Activated gamma-delta T cell (primary cell): ENCODE results near the gene CNTNAP2.

ENCODE experiments used
- DNase-seq: peaks from one replicate; lab custom pipeline; 2025; lab: John Stamatoyannopoulos, UW

CNTNAP2 gene

DNA sequence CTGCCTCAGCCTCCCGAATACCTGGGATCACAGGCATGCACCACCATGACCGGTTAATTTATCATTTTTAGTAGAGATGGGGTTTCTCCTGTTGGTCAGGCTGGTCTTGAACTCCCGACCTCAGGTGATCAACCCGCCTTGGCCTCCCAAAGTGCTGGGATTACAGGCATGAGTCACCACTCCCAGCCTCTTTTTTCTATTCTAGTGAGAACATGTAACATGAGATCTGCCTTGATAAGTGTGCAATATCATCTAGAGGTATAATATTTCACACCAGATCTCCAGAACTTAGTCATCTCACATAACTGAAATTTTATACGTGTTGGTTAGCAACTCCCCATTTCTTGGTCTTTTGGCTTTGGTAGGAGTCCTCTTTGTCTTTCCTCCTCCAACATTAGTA lies 656.9 kb downstream of the CNTNAP2 start:
- no peak for DNase-seq

DNA sequence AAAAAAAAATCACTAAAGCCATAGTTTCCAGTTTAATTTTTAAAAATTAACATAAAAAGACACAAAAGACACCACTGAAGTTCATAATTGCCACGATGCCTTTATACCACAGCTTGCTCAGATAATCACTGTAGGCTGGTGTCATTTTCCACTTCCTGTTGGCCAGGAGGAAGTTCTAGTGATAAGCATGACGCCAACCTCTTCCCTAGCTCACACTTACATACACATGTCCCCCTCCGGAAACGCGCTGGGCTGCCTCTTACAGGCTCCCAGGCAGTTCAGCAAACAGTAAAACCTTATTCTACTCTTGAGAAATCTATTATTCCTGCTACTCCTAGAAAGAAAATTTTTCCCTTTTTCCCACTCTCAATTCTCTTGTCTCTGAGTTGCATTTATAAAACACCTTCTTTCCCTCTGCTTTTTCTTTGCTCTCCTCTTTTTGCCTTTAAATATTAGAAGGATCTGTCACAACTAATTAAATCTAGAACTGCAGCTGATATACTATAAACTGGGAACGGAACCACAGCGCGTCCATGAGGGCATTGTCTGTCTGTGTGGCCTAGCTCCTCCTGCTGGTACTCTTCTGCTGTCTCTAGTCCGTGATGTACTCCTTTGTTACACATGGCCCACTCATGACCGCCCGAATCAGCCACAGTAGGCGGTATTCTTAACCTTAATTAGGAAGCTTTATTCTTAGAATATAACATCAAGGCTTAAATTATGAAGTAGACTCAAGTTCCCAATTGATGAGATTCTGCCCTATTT lies 664.9 kb downstream of the CNTNAP2 start:
- DNase-seq = no peak

DNA sequence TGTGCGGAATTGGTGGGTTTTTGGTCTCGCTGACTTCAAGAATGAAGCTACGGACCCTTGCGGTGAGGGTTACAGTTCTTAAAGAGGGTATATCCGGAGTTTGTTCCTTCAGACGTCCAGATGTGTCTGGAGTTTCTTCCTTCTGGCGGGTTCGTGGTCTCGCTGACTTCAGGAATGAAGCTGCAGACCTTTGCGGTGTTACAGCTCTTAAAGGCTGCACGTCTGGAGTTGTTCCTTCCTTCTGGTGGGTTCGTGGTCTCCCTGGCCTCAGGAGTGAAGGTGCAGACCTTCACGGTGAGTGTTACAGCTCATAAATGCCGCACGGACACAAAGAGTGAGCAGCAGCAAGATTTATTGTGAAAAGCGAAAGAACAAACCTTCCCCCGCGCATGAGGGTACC lies 670.7 kb downstream of the CNTNAP2 start:
- DNase-seq = no peak

DNA sequence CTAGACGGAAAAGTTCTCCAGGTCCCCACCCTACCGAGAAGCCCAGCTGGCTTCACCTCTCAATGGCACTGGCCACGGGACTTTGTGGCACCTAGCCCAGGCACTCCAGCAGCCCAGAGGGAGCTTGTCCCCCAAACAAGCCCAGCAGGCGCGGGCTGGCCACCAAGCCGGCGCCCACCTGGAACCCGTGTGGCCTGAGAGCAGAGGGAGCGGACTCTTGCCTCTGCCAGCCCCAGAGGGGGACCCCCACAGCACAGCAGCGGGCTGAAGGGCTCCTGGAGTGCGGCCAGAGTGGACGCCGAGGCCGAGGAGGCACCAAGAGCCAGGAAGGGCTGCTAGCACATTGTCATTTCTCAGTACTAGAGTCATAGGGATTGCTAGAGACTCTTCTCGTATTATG lies 671.4 kb downstream of the CNTNAP2 start:
- peak; percentile 15 for DNase-seq

DNA sequence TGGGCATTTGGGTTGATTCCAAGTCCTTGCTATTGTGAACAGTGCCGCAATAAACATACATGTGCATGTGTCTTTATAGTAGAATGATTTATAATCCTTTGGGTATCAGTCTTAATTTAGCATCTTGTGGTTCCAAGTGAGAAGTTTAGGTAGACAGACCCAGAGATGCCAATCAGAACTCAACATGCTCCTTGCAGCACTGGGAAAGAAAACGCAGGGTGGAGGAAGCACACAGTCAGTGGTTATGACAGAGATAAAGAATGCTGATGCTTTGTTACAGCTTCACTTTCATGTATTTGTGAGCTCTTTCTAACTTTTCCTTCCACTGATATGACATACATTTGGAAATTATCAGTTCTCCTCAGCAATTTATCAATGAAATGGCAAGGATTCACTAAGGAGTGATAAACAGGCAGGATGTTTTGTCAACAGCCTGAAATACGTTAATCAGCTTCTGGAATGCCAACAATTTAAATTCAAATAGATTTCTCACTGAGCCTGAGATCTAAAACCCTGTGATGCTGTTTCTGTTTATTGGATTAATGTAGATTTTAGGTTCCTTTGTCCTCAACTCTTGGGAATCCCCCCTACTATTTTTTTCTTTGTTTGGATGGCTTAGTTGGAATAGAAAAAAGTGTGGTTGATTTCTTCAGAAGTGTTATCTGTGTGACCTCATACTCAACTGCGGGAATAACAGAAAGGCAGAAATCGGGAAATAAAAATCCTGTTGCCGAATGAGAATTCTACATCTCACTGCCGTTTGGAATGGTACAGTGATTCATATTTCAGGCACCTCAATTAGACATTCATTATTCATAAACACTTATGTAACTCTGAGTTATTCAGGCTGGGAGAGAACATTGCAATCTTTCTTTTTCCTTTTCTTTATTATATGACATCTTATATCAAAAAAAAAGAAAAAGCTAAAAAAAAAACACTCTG lies 675.0 kb downstream of the CNTNAP2 start:
- DNase-seq = no peak

DNA sequence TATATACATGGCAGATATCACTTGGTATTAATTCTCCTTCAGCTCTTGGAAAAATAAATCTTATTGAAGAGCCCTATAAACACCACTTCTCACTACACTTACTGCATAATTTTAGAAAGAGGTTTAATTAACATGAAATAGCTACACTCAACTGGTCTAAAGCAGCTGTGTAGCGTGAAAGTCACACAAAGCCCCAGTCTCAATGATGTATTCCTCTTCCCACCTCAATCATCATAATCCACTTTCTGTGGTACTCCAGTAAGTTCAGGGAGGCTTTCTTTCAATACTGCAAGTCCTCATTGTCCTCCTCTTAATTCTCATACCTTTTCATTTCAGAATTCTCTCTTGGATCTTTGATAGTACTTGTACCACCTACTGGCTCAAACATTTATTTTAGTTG lies 688.0 kb downstream of the CNTNAP2 start:
- DNase-seq = no peak

DNA sequence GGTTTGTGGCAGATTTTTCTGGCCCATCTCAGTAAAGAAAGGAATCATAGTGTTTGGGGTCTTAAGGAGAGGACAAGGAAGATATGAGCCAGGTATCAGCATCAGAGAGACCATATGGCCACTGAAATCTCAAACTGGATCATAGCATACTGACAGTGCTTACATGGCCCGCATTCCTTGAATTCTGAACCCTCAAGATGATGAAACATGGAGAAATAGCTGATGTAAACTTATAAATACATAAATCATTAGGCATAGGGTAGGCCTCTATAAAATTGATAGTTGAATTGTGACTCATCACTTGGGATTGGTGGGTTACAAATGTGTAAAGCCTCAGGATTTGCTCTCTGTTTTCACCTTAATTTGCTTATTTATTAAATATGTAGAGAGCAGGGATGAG lies 688.5 kb downstream of the CNTNAP2 start:
- no peak for DNase-seq

DNA sequence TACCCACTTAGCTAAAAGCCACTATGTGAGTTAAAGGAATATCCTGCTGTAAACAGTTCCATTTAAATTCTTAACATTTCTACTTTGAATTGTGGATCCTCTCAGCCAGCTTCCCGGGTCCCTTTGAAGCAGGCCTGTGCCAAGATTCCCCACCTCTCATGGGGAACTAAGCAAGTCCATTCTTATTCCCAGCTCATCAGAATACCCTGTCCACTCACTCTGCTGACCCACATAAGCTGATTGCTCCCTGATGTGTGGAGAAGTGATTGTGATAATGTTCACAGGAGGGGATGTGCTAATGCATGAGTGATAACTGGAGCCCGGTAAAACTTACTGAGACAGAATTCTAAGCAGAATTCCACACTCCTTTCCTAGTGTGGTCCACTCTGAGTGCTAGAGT lies 709.7 kb downstream of the CNTNAP2 start:
- DNase-seq = no peak

DNA sequence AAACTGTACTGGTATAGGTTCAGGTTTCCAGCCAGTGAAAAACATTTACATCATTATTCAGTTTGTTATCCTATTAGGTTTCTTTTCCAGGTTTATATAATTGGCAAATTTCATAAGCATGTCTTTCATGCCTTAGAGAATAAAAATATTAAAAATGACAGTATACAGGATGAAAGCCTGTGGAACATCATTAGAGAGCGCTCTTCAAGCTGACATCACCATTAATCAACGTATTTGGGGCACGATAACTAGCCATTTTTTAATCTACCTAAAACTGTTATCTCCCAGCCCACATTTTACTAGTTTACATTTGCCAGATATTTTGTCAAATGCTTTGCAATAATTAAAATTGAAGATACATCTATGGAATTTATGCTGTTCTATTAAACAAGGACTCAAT lies 714.1 kb downstream of the CNTNAP2 start:
- no peak for DNase-seq

DNA sequence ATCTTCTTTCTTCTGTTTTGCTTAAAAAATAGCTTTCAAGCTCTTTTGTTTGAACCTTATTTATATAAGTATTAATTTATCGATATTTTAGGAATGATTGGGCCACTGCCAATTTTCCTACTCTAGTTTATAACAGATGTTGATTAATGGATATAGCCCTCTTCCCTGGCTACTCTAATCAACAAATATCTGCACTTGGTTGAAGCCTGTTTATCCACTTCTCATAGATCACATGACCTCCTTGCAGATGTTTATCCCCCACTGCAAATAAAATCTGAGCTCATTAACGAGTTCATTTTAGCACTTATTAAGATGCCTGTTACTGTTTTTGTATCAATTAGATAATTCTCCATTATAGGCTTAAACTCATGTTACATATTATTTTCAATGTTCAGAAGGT lies 715.3 kb downstream of the CNTNAP2 start:
- DNase-seq = no peak

DNA sequence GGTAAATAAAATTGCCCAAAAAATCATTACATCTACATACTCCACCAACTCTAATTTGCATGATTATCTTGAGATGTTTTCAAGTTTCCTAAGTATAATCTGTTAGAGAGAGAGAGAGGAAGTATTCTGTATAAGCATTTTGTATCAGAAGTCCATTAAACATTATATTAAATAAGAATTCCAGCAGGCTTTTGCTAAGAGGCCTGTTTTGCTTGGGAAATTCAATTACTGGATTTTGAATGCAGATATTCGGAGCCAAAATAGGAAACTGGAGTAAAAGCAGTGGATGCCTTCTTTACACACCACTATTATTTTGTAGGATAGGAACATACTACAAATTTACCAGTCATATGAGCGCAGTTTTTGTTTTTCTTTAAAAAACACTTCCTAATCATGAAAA lies 727.8 kb downstream of the CNTNAP2 start:
- no peak for DNase-seq

DNA sequence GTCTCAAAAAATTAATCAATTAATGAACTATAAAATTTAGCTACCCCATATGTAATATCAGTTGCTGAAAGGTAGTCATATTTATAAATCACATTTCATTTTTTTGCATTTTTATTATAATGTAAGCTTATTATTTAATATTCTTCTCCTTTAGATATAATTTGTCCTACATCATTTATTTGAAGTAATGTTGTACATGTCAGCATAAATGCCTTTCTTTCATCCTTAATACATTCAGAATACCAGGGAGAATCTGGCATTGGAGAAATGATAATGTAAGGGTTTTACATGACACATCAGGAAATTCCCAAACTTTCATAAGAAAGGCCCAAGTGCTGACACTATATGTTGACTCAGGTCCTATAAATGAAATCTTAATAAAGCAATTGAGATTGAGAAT lies 742.1 kb downstream of the CNTNAP2 start:
- no peak for DNase-seq

DNA sequence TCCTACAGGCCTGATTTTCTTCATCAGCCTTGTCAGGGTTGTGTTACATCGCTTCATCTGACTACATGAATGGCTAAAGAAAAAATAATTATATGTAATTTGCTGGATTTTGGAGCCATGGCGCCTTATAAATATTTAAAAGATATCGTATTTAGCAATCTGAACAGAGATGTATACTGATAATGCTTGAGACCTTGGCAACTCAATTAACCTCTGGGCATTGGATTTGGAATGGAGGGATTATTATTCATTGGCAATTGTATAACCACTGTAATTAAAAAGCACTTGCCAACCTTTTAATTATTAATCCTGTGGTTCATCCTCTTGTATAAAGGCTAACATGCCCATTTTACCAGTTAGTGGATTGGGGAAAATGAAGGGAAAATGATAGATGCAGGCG lies 745.1 kb downstream of the CNTNAP2 start:
- DNase-seq = no peak

DNA sequence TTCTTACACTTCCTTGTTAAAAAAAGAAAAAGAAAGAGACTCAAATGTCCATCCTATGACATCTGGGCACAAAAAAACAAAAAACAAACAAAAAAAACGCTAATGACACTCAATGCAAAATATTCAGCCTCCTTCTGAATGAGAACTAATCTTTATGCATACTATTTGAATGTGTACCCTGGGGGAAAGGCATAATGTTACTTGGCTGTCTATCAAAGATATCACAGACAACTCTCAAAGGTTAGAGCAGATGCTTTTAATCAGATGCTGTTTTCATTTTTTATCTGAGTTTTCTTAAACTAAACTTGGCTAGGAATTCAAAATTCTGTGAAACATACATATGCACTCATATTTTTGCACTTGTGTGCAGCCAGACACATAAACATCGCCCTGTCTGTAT lies 745.8 kb downstream of the CNTNAP2 start:
- no peak for DNase-seq

DNA sequence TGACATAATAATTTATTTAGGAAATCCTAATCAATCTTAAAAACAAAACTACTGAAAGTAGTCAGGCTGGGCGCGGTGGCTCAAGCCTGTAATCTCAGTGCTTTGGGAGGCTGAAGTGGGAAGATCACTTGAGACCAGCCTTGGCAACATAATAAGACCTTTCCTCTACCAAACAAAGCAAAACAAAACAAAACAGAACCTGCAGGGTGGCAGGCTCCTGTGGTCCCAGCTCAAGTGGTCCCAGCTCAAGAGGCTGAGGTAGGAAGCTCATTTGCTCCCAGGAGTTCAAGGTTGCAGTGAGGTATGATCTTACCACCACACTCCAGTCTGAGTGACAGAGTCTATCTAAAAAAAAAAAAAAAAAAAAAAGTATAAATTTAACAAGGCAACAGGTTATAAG lies 748.0 kb downstream of the CNTNAP2 start:
- no peak for DNase-seq

DNA sequence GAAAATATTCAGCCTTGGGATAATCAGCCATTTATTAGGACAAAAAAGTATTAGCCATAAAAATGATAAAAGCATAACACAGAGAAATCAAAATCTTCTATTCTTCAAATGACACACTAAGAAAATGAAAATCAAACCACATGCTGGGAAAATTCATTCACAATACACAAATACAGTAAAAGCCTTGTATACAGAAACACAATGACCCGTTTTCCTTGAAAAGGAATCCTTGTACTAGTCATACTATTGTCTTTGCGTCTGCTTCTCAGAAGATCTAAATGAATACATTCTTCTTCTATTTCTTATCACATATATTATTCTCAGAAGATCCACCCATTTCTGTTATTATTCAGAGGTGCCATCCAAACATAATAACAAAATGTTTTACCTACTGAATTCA lies 749.1 kb downstream of the CNTNAP2 start:
- DNase-seq = no peak

DNA sequence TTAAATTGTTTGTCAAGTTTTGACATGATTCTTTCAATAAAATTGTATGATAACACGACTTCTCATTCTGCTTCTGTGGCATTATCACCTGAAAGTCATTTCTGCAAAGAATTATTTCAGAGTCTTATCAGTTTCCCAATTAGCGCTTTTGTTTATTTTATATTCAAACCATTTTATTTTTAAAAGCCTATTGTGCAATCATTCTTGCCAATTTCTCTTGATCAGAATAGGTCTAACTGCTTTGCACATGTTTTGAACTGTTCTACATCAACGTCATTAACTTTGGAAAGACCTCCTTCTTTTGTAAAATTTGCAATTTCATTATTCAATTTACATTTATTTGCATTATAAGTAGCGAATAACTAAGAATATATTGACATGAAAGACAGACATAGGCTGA lies 758.1 kb downstream of the CNTNAP2 start:
- no peak for DNase-seq

DNA sequence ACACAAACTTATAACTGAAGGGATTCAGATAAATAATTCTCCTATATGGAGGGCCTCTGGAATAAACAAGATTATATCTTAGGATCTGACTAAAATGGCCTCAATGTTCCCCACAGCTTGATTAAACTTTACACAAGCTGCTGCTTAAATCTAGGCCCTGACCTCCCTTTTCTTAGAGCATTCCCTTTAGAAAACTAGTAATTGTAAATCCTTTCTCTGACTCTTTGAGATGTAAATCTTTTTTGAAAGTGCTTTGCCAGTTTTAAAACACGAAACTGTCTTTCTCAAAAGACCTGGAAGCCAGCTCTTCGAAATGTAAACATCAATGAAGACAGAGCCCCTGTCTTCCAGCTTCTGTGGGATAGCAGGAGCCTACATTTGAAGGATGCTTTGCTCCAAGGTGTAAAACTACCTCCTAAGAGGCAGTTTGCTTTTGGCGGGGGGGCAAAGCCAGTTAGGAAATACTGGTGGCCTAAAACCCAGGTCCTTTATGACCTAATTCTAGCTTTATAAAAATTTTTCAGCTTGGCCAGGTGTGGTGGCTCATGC lies 758.7 kb downstream of the CNTNAP2 start:
- DNase-seq = no peak

DNA sequence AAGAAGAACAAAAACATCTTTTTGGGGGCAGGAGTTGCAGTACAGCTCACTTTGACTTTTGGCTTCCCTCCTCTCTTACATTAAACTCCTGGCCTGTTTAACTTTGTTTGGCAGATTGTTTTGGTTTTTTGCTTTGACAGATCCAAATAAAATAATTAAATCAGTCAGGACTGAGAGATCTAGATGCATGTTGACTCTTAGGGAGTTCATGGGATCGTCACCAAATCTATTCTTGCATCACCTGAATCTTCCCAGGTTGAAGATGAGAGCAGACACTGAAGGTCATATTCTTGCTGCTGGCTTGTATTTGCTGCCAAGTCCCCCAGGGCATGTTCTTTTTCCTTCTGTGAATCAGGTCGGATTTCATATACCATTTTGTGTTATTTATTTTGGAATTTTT lies 759.4 kb downstream of the CNTNAP2 start:
- no peak for DNase-seq

DNA sequence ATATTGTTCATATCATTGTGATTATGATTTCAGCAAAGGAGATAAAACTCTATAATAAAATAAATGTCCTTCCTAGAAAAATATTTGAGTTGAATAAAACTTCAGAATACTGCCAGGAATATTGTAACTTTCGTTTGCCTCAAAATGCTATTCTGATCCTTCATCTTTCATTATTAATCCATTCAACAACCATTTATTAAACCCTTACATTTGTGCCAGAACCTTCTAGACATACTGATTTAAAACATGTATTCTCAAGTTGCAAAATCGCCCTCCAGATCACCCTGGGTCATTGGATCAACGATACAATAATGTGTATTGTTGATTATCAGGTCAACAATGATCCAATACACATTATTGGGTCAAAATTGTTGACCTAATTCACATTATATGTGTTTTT lies 759.8 kb downstream of the CNTNAP2 start:
- no peak for DNase-seq

DNA sequence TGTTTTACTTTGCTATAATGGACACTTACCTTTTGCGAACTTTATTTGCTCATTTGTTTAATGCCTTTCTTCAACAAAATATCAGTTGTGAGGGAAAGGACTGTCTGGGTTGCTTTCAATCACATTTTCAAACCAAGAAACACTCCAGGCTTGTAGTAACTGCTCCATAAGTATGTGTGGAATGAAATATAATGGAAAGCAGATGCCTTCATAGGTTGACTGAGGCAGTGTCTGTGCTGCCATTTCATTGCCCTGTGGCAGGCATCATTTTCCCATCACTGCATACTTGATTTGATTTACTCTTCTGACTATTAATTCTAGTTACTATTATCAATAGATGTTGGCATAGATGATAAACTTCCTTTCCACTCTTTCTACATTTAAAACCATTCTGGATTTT lies 762.3 kb downstream of the CNTNAP2 start:
- DNase-seq = no peak

DNA sequence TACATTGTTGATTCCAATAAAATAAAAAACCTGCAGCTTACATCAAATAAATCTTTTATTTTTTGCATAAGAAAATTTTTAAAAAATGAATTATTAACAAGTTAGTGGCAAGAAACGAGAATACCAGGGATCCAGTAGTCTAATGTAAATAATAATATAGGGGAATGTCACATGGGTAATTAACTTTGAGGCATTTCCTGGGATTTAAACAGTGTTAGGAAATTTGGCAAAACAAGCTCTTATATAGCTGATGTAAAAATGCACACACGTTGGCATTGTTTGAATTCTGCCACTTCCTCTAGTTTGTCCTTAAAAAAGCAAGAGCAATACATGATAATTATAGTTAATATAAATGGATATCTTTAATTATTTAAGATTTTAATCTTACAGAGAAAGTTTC lies 768.6 kb downstream of the CNTNAP2 start:
- DNase-seq = no peak
